ENCODE results near the gene UBE2S.
"Not testable (repeated sequence)": the region's sequence is repeated elsewhere in the genome, so short reads cannot be mapped to it uniquely, and the experiment has no call there.

Gene UBE2S

GRCh38 chr19:55407550-55407799, at the start of gene UBE2S:
Gene UBE2S, minus strand, starts transcription at chr19:55407788. Its CDS starts 199 bp downstream, at chr19:55407589.
- Histone ChIP-seq H3K36me3 (replicated peaks) (peaks cover 49% of the 10 kb centered on the region), H3K4me1 (peaks cover 17% of the 10 kb centered on the region), H3K4me3 (peak within 1 kb of the TSS; percentile 94)
- H3K9me3 ChIP-seq; in situ Hi-C loops (cut with MboI; ENCODE audit: low sequenced_read_pairs); DNase-seq (ENCODE audit: low spot score in 2 of 2); H3K27me3 ChIP-seq (ENCODE audit: low read depth): not testable (repeated sequence)

GRCh38 chr19:55456347-55456746, 48.8 kb upstream of the UBE2S start:
- no peak for DNase-seq (ENCODE audit: low spot score in 2 of 2)
- Histone ChIP-seq H3K4me3 (no peak overlapping the region), H3K9me3 (no peaks in the 10 kb centered on the region), H3K27me3 (ENCODE audit: low read depth) (peaks cover 9% of the 10 kb centered on the region), H3K4me1 (peaks cover 22% of the 10 kb centered on the region), H3K36me3 (replicated peaks) (peaks cover 8% of the 10 kb centered on the region; the same call in 1 of the 2 replicates)
- in situ Hi-C loops (cut with MboI; ENCODE audit: low sequenced_read_pairs): no loop called here

DNA sequence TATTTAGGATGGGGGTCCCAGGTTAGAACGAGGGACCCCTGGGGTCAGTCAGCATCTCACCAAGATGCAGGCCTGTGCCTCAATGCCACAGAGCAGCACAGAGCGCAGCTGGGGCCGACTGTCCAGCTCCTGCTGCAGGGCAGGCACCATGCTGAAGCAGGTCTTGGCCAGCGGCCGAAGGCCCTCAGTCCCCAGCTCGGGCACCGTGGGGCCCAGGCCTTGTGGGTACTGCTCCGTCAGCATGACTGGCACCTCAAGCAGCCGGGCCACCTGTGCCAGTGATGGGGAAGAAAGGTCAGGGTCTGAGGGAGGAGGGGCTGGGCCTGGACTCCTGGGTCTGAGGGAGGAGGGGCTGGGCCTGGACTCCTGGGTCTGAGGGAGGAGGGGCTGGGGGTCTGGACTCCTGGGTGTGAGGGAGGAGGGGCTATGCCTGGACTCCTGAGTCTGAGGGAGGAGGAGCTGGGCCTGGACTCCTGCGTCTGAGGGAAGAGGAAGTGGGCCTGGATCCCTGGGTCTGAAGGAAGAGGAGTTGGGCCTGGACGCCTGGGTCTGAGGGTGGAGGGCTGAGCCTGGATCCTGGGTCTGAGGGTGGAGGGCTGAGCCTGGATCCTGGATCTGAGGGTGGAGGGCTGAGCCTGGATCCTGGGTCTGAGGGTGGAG, 48.1 kb upstream of the UBE2S start:
- no peak for DNase-seq (ENCODE audit: low spot score in 2 of 2)
- Histone ChIP-seq H3K9me3 (no peaks in the 10 kb centered on the region), H3K27me3 (ENCODE audit: low read depth) (peaks cover 12% of the 10 kb centered on the region), H3K36me3 (replicated peaks) (peaks cover 8% of the 10 kb centered on the region; the same call in 1 of the 2 replicates), H3K4me1 (peaks cover 20% of the 10 kb centered on the region), H3K4me3 (no peak overlapping the region)
- in situ Hi-C loops (cut with MboI; ENCODE audit: low sequenced_read_pairs): no loop called here

GRCh38 chr19:55454787-55455243, 47.2 kb upstream of the UBE2S start:
- peak in 1 of 2 experiments; percentile 71 for DNase-seq (ENCODE audit: low spot score in 2 of 2)
- Histone ChIP-seq H3K4me1 (peaks cover 14% of the 10 kb centered on the region), H3K9me3 (no peaks in the 10 kb centered on the region), H3K36me3 (replicated peaks) (peaks cover 8% of the 10 kb centered on the region; the same call in 1 of the 2 replicates), H3K4me3 (no peak overlapping the region), H3K27me3 (ENCODE audit: low read depth) (peaks cover 12% of the 10 kb centered on the region)
- in situ Hi-C loops (cut with MboI; ENCODE audit: low sequenced_read_pairs): no loop called here

DNA sequence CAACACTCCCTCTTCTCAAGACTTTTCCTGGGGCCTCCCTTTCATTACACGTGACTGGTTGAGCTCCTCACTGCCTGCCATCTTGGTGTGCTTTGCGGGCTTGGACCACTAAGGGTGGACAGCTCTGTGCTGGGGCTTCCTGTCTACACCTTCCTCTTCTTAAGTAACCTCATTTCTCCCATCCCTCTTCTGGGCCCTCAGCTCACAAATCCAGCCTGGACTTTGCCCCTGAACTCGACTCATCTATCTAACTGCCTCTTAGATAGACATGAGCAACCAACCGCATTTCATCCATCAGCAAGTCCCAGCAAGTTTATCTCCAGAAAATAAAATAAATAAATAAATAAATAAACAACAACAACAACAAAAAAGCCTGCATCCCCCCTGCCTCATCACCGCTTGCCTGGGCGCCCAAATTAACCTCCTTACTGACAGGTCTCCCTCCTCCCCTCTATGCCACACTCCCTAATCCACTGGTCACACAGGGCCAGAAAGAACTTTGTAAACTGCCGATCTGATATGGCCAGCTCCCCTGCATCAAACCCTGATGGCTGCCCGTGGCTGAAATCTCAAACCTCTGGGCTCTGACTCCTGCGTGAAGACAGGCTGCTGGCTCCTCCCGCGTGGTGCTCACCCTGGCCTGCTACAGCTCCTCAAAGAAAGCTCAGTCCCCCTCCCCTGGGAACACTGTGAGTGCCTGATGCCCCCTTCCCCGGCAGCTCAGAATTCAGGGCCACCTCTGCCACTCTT, 46.1 kb upstream of the UBE2S start:
- peaks cover 8% of the 10 kb centered on the region; the same call in 1 of the 2 replicates for H3K36me3 ChIP-seq (replicated peaks)
- in situ Hi-C loops (cut with MboI; ENCODE audit: low sequenced_read_pairs): no loop called here
- peaks cover 19% of the 10 kb centered on the region for H3K27me3 ChIP-seq (ENCODE audit: low read depth)
- peaks cover 3% of the 10 kb centered on the region for H3K4me1 ChIP-seq
- H3K4me3 ChIP-seq: no peak overlapping the region
- DNase-seq (ENCODE audit: low spot score in 2 of 2): no peak
- no peaks in the 10 kb centered on the region for H3K9me3 ChIP-seq

- in situ Hi-C loops (cut with MboI; ENCODE audit: low sequenced_read_pairs): no loop called here
- Histone ChIP-seq H3K27me3 (ENCODE audit: low read depth) (peaks cover 19% of the 10 kb centered on the region), H3K4me3 (no peak overlapping the region), H3K4me1 (no peaks in the 10 kb centered on the region; the same call in 1 of the 2 replicates), H3K36me3 (replicated peaks) (peaks cover 8% of the 10 kb centered on the region; the same call in 1 of the 2 replicates), H3K9me3 (no peaks in the 10 kb centered on the region)
- DNase-seq (ENCODE audit: low spot score in 2 of 2): peak; percentile 54 to 84
Observed at GRCh38 chr19:55452749-55453346, 45.3 kb upstream of the UBE2S start.

DNA sequence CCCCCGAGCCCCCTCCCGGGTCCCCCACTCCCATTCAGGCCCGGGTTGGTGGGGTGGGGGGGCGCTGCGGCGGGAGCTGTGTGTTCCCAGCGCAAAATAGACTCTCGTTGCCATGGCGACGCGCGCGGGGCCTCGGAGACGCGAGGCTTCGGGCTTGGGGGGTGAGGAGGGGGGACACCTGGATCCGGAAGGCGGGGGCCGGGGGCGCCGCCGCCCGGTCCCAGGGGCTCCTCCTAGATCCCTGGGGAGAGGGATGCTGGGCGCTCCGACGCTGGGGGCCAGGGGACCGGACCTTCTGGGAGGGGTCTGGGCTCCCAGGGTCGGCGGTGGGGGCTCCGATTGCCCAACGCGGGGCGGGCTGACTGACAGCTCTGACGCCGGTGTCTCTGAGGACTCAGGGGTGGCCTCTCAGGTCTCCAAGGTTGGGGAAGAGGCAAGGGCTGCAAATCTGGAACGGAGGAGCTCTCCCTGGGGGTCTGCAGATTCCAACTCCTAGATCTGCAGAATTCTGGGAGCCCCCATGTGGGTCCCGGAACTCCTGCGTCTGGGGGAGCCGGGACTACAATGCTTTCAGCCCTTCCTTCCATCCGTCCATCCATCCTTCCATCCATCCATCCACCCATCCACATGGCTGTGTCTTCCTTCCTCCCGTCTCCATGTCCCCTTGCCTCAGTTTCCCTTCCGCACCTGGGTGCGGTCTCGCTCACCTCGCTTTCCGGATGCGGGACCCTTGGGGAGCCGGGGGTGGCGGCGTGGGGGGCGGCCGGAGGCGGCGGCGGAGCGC, 44.6 kb upstream of the UBE2S start:
- in situ Hi-C loops (cut with MboI; ENCODE audit: low sequenced_read_pairs): no loop called here
- H3K27me3 ChIP-seq (ENCODE audit: low read depth): peaks cover 21% of the 10 kb centered on the region

GRCh38 chr19:55451163-55451964, 43.8 kb upstream of the UBE2S start:
- H3K4me3 ChIP-seq: peak overlapping the region; percentile 24
- peaks cover 26% of the 10 kb centered on the region for H3K27me3 ChIP-seq (ENCODE audit: low read depth)
- no peaks in the 10 kb centered on the region for H3K4me1 ChIP-seq
- peak in 1 of 2 experiments; percentile 45 for DNase-seq (ENCODE audit: low spot score in 2 of 2)
- H3K9me3 ChIP-seq: no peaks in the 10 kb centered on the region
- in situ Hi-C loops (cut with MboI; ENCODE audit: low sequenced_read_pairs): no loop called here
- peaks cover 8% of the 10 kb centered on the region; the same call in 1 of the 2 replicates for H3K36me3 ChIP-seq (replicated peaks)

More for the DNA sequence above, 44.6 kb upstream of the UBE2S start:
- Histone ChIP-seq H3K36me3 (replicated peaks) (peaks cover 8% of the 10 kb centered on the region; the same call in 1 of the 2 replicates), H3K4me3 (peak overlapping the region; percentile 24; the same call in 1 of the 2 replicates), H3K9me3 (no peaks in the 10 kb centered on the region), H3K4me1 (no peaks in the 10 kb centered on the region)
- peak in 1 of 2 experiments; percentile 53 for DNase-seq (ENCODE audit: low spot score in 2 of 2)

GRCh38 chr19:55449469-55449868, 41.9 kb upstream of the UBE2S start:
- Histone ChIP-seq H3K36me3 (replicated peaks) (peaks cover 3% of the 10 kb centered on the region; the same call in 1 of the 2 replicates), H3K4me3 (no peak overlapping the region), H3K9me3 (no peaks in the 10 kb centered on the region), H3K27me3 (ENCODE audit: low read depth) (peaks cover 38% of the 10 kb centered on the region), H3K4me1 (no peaks in the 10 kb centered on the region)
- in situ Hi-C loops (cut with MboI; ENCODE audit: low sequenced_read_pairs): no loop called here
- DNase-seq (ENCODE audit: low spot score in 2 of 2): no peak

- peaks cover 50% of the 10 kb centered on the region for H3K27me3 ChIP-seq (ENCODE audit: low read depth)
- H3K4me1 ChIP-seq; H3K9me3 ChIP-seq; H3K4me3 ChIP-seq; in situ Hi-C loops (cut with MboI; ENCODE audit: low sequenced_read_pairs); DNase-seq (ENCODE audit: low spot score in 2 of 2); H3K36me3 ChIP-seq (replicated peaks): not testable (repeated sequence)
Observed at GRCh38 chr19:55448175-55448490, 40.5 kb upstream of the UBE2S start.

DNA sequence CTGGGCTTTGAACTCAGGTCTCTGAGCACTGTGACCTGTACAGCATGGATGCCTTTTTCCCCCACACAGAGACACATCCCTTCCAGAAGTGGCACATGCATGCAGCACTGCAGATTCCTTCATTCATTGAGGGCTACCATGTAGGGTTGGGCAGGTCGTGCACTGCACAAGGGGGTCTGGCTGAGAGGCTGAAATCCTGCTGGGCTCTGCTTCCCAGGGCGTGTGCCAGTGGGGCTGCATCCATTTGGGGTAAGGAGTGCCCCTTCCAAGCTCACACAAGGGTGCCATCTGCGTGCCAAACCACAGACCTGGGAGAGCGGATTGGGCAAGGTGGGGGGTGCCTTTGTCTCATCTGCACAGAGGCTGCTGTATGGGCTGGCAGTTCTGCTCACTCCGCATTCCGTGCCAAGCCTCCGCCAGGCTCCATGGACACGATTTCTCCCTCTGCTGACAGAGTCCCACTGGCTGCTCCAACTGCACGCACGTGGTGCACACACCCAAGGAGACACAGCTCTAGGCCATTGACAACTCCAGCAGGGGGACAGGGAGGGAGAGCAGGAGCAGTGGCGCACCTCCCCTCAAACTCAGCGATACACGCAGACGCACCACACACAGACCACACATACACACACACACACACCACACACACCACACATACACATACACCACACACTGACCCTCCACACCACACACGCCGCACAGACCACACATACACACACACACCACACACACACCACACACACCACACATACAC, 40.0 kb upstream of the UBE2S start:
- no peaks in the 10 kb centered on the region for H3K9me3 ChIP-seq
- H3K4me1 ChIP-seq: no peaks in the 10 kb centered on the region
- H3K36me3 ChIP-seq (replicated peaks): no peaks in the 10 kb centered on the region
- in situ Hi-C loops (cut with MboI; ENCODE audit: low sequenced_read_pairs): no loop called here
- DNase-seq (ENCODE audit: low spot score in 2 of 2): peak; percentile 39 to 45
- peaks cover 52% of the 10 kb centered on the region for H3K27me3 ChIP-seq (ENCODE audit: low read depth)
- no peak overlapping the region for H3K4me3 ChIP-seq

GRCh38 chr19:55446060-55446459, 38.5 kb upstream of the UBE2S start:
- no peak overlapping the region for H3K4me3 ChIP-seq
- in situ Hi-C loops (cut with MboI; ENCODE audit: low sequenced_read_pairs): no loop called here
- H3K4me1 ChIP-seq: no peaks in the 10 kb centered on the region
- peaks cover 51% of the 10 kb centered on the region for H3K27me3 ChIP-seq (ENCODE audit: low read depth)
- no peaks in the 10 kb centered on the region for H3K36me3 ChIP-seq (replicated peaks)
- DNase-seq (ENCODE audit: low spot score in 2 of 2): no peak
- H3K9me3 ChIP-seq: no peaks in the 10 kb centered on the region
